Skeletal muscle tissue (tissue), 4 donors: ENCODE data around the gene ALG6. TPM values are rescaled to one million over a fixed set of nuclear protein-coding genes. Genes with fewer than 3 reads are reported as not detected.
A peak's percentile ranks its signal among the peaks of the same experiment; 100 is the strongest.

Experiments
- H3K27ac ChIP-seq: one replicate; pipeline ENCODE4 v1.7.0; 2013; ENCODE audit warnings: mild to moderate bottlenecking, low read depth, low read length, inconsistent platforms
- H3K27me3 ChIP-seq, 3 donors: one replicate each; pipeline ENCODE4 v1.7.0; 2013; ENCODE audit warnings: low read length in 3 of 3; ENCODE audit not compliant: control insufficient read depth in 3 of 3, insufficient read depth in 3 of 3
- H3K36me3 ChIP-seq, 3 donors: one replicate each; pipeline ENCODE4 v1.7.0; 2013; ENCODE audit warnings: low read length in 3 of 3; ENCODE audit not compliant: control insufficient read depth in 3 of 3, insufficient read depth in 3 of 3
- H3K4me1 ChIP-seq, 3 donors: one replicate each; pipeline ENCODE4 v1.7.0; 2013; ENCODE audit warnings: low read length in 3 of 3, mild to moderate bottlenecking in 3 of 3; ENCODE audit not compliant: control insufficient read depth in 3 of 3, insufficient read depth in 3 of 3
- H3K4me3 ChIP-seq, 3 donors: one replicate each; pipeline ENCODE4 v1.7.0; 2013; ENCODE audit warnings: low read length in 3 of 3
- H3K9ac ChIP-seq, 3 donors: one replicate each; pipeline ENCODE4 v1.7.0; 2013; ENCODE audit warnings: low read length in 3 of 3, mild to moderate bottlenecking in 3 of 3, moderate library complexity in 2 of 3, low read depth in 1 of 3
- H3K9me3 ChIP-seq, 3 donors: one replicate each; pipeline ENCODE4 v1.7.0; 2013; ENCODE audit warnings: low read length in 3 of 3; ENCODE audit not compliant: control insufficient read depth in 3 of 3
- total RNA-seq: library from RNA; depleted of rRNA; stranded (reverse); fragments of >200 nt; gene quantifications from one replicate; pipeline ENCODE4 v1.2.3, GENCODE V29; 2014
- donor health status: Osteomylitis.

Gene ALG6
- total RNA-seq: 43.3 TPM

DNA sequence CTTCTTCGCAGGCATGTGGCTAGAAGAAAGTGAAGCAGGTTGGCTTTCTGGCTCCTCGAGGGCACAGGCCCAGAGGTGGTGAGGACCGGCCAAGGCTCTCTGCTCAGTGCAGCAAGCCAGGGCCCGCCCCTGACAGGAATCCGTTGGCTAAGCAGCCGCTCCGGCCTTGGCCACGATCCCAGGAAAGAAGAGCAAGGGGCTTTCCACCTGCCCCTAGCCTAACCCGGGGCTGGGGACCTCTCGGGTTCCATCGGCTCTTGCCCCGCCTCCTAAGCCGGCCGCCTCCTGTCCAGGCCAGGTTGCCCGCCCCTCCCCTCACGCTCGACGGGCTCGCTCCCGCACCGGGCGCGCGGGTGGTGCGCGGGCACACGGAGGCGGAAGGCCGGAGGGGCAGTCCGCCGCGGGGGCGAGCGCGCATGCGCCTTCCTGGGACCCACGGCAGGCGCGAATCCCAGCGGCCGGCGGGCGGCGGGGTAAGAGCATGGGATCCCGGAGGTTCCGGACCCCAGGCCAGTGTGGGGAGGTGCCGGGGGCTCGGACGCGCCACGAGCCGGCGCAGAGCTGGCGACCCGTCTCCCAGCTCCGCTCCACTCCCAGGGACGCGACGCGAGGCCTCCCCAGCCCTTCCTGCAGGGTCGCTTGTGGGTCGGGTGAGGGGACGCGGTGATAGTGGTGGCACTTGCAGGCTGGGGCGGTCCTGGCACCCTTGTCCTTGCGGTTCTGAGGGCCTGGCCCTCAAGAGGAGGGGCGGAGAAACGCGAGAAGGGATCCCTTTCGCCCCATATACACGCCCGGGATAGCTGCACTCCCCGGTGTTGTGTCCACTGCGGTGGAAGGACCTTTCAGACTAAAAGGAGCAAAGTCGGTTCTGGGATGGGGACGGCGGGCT lies at the start of gene ALG6:
Gene ALG6, plus strand, starts transcription at position 413 of the 889 bp plus-strand sequence. CDS start 3,351 bp downstream, outside the sequence.
- Histone ChIP-seq H3K4me3 (peak within 1 kb of the TSS; percentile 92 to 100 (median 92)), H3K36me3 (peaks cover 2 to 16% (median 10%) of the 10 kb centered on the region in 3 donors), H3K9me3 (no peaks in the 10 kb centered on the region), H3K27ac (peak within 1 kb of the TSS; percentile 74), H3K4me1 (peaks cover 8 to 17% (median 12%) of the 10 kb centered on the region in 3 donors), H3K9ac (peak within 1 kb of the TSS; percentile 89 to 96 (median 92)), H3K27me3 (peaks cover 0 to 2% (median 0%) of the 10 kb centered on the region in 3 donors)

DNA sequence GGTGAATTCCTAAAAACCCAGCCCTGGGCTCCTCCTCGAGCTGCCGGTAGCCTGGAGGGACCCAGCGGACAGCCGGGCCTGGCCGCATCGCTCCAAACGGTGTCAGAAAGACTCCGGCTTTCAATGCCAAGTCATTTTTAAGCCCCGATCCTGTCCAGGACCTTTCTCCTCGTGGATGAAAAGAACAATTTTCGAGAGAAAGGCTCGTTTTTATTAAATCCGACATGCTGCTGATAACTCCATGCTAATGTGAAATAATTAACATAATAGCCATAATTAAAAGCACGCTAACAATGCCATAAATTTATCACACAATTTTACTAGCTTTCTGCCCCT lies 49.6 kb upstream of the ALG6 start:
- peaks cover 13 to 23% (median 21%) of the 10 kb centered on the region in 3 donors for H3K4me1 ChIP-seq
- H3K27ac ChIP-seq: no peak overlapping the region
- H3K9me3 ChIP-seq: no peaks in the 10 kb centered on the region
- peaks cover 69 to 85% (median 74%) of the 10 kb centered on the region in 3 donors for H3K27me3 ChIP-seq
- no peaks in the 10 kb centered on the region for H3K36me3 ChIP-seq
- no peak overlapping the region for H3K9ac ChIP-seq
- H3K4me3 ChIP-seq: peak overlapping the region in 2 of 3 donors; percentile 45 to 59

DNA sequence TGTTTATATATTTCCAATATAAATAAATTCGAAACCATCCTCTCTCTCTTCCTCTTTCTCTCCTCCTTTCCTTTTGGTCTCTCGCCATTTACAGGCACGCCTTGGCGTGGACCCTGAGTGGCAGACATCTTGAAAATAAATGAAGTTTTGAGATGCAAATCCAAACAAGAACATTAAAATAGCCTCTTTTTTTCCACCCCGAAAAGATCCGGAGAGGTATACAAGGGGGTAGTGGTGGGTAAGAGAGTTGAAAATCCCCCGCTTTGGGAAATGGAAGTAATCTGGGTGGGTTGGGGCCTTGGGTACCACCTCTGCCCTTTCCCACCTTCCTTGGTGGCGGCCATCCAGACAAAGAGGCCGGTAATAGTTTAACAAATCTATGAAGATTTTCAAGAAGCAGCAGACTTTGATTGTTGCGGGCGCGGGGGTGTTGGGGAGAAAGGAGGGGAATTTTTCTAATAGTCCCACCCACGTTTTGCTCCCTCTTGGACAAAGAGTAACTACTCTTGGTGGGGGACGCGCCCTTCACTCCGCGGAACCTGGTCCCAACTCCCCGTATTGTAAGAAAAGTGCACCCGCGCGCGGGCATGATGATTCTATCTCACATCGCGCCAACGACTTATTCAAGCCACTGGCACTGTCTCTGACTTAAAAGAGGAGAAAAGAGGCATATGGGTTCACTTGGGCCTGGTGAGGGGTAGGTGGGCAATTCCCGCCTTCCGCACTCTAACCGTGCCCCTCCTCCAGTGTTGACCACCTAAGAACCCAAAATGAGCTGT lies 49.0 kb upstream of the ALG6 start:
- H3K4me3 ChIP-seq: no peak overlapping the region
- peaks cover 75 to 86% (median 80%) of the 10 kb centered on the region in 3 donors for H3K27me3 ChIP-seq

DNA sequence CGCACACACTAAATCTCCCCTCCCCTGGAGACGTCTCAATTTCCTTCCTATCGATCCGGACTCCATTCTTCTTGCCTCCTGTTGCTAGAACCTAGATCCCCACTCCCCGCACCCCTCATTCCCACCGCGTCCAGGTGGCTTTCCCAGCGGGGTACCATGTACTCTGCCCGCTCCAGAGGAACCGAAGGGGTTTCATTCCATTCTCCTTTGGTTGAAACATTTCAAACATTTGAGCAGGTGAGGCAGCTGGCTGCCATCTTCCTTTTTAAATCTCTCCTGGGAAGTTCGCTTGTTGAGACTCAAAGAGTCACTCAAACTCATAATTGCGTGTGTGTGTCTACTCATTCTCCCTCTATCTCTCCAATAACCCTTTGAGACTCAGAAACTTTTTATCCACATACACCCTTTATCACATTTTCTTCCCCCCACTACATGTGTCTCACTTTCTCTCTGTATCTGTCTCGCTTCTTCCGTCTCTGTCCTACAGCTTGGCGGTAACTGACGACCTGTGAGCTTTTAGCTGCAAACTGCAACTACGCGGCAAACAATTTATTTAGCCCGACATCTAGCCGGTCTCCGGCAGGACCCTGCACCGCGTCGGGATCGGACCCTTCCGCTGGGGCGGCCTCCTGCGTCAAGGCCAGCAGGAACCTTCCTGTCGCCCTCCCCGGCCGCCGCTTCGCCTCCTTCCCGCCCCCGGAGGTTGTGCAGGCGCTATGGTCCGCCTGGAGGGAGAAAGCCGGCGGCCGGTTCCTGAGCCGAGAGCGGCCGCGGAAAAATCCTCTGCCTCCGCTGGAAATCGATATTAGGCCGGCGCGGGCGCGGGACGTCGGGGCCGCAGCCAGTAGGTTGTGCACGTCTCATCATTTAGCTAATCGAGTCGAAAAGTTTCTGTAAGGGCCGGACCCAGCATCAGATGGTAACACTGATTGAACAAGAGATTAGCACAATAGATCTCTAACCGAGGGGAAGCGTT lies 48.1 kb upstream of the ALG6 start:
- Histone ChIP-seq H3K27ac (no peak overlapping the region), H3K4me3 (no peak overlapping the region), H3K27me3 (peaks cover 77 to 90% (median 89%) of the 10 kb centered on the region in 3 donors), H3K4me1 (peaks cover 13 to 28% (median 21%) of the 10 kb centered on the region in 3 donors), H3K9me3 (no peaks in the 10 kb centered on the region), H3K9ac (no peak overlapping the region), H3K36me3 (no peaks in the 10 kb centered on the region)

More for the DNA sequence above, 49.0 kb upstream of the ALG6 start:
- no peak overlapping the region for H3K27ac ChIP-seq
- H3K4me1 ChIP-seq: peaks cover 13 to 24% (median 21%) of the 10 kb centered on the region in 3 donors
- no peak overlapping the region for H3K9ac ChIP-seq
- no peaks in the 10 kb centered on the region for H3K9me3 ChIP-seq
- H3K36me3 ChIP-seq: no peaks in the 10 kb centered on the region

DNA sequence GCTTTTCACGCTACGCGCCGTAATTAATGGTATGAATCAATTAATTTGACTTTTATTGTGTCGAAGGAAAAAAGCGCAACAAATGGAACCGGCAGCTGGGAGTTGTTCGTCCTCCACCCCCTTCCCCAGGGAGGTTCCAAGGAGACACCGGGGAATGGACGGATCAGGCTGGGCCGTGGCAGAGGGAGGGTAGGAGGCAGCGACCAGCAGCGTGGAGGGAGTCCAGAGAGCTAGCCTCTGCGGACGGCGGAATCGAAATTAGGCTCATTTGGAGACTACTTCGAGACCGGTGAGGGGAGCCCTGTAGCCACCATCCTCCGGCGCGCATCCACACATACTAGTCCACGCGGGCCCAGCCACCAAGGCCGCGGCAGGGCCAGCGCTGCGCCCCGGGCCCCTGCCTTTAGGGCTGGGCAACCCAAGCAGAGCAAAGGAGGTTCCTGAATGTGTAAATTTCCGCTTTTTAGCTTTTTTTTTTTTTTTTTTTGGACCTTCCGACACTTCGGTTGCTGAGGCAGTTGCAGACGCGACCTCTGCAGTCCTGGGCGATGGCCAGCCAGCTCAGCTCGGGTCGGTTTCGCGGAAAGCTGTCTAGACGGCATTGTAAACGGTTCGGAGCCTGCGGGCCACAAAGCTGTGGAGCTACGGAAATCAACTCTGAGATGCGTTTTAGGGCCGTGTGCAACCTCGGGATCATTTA lies 47.3 kb upstream of the ALG6 start:
- H3K27me3 ChIP-seq: peaks cover 83 to 95% (median 93%) of the 10 kb centered on the region in 3 donors
- no peak overlapping the region for H3K9ac ChIP-seq
- H3K4me1 ChIP-seq: peaks cover 13 to 30% (median 21%) of the 10 kb centered on the region in 3 donors
- H3K36me3 ChIP-seq: no peaks in the 10 kb centered on the region
- no peaks in the 10 kb centered on the region for H3K9me3 ChIP-seq
- no peak overlapping the region for H3K27ac ChIP-seq
- H3K4me3 ChIP-seq: no peak overlapping the region

DNA sequence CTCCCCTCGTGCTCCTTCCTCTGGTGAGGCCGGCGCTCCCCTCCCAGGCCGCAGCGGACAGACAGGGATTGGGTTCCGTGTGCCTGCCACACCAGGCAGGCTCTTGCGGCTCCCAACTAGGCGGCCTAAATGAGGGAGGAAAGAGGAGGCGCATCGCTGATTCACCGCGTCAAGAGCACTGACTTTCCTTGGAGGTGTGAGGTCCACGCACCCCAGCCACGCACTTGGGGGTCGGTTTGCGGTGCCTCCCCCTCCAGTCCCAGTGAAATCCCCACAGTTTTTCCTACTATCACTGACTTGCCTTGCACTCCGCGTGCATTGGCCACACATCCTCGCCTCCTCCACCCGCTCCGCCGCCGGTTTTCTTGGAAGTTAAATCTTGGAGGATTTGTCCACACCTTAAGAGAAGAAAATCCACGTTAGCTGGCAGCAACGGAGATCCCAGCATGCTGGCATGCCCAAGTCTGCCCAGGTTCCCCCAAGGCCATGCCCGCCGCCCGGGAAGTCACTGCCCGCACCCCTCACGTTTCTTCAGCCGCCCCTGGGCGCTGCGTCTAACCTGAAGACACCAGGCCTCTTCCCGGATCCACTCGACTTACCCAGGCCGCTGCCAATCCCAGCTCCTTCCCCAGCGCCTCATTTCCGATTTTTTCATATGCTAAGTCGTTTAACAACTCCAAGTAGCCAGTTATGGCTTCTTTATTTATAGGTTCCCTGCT lies 46.2 kb upstream of the ALG6 start:
- Histone ChIP-seq H3K27ac (no peak overlapping the region), H3K27me3 (peaks cover 84 to 98% (median 90%) of the 10 kb centered on the region in 3 donors), H3K36me3 (no peaks in the 10 kb centered on the region), H3K4me3 (peak overlapping the region in 1 of 3 donors; percentile 3), H3K9me3 (no peaks in the 10 kb centered on the region), H3K9ac (no peak overlapping the region), H3K4me1 (peaks cover 13 to 31% (median 21%) of the 10 kb centered on the region in 3 donors)

DNA sequence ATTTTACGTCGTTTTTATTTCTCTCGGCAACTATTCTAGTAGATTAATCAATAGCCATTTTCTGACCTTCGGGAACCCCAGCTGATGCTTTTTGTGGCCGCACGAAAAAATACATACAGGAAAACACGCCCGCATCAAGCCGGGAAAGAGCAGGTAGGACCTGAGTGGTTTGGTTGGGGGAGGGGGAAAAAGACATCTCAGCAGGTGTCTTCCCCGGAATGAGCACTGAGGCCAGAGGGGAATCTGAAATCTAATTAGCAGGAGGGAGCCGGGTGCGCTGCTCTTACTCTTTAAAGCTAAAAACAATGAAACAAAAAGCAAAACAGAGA lies 45.7 kb upstream of the ALG6 start:
- H3K27ac ChIP-seq: no peak overlapping the region
- no peaks in the 10 kb centered on the region for H3K9me3 ChIP-seq
- H3K27me3 ChIP-seq: peaks cover 85 to 98% (median 90%) of the 10 kb centered on the region in 3 donors
- H3K4me3 ChIP-seq: peak overlapping the region; percentile 51 to 63 (median 58)
- peaks cover 13 to 30% (median 24%) of the 10 kb centered on the region in 3 donors for H3K4me1 ChIP-seq
- H3K36me3 ChIP-seq: no peaks in the 10 kb centered on the region
- no peak overlapping the region for H3K9ac ChIP-seq

DNA sequence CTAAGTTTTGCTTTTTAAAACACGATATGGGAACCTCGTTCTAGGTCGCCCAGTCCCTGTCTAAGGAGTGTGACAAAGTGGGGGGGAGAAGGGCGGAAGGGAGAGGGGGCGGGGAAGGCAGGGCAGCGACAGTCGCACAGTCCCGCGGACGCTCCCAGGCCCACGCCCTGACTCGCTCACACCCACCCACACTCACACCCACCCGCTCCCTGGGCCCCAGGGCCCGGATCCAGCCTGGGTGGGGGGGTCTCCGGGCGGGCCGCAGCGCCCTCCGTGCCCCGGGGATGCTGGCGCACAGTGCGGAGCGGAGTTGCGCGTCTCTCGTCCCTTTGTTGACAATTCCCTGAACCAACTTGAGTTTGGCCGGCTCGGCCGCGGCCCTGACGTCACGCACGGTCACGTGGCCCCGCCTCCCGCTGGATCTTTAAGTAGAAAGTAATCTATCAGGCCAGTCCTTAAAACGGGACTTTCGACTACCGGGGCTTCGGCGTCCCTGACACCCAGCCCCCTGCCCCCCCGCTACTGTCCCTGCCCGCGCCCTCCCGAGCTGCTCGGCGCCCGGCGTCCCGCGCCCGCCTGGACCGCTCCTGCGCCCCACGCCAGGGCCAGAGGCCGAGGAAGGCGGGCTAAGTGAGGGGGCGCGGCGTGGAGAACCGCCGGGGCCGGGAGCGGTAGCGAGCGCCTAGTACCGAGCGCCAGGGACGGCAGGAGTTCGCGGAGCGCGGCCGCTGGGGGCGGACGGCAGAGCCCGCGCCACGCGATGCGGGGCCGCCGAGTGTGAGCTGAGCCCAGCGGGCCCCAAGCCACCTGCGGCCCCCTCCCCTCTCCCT lies 45.1 kb upstream of the ALG6 start, which contains the start of gene FOXD3:
Gene FOXD3, plus strand, starts transcription at position 454 of the 830 bp plus-strand sequence. CDS start 492 bp downstream, outside the sequence.
- Histone ChIP-seq H3K9ac (peak within 1 kb of the TSS in 1 of 3 donors; percentile 54), H3K27ac (no peak within 1 kb of the TSS), H3K36me3 (no peaks in the 10 kb centered on the region), H3K4me1 (peaks cover 11 to 30% (median 27%) of the 10 kb centered on the region in 3 donors), H3K4me3 (peak within 1 kb of the TSS; percentile 51 to 63 (median 58)), H3K27me3 (peaks cover 90 to 98% (median 91%) of the 10 kb centered on the region in 3 donors), H3K9me3 (no peaks in the 10 kb centered on the region)
